ENCODE results near the gene OPA3.
"Not testable (repeated sequence)": the region's sequence is repeated elsewhere in the genome, so short reads cannot be mapped to it uniquely, and the experiment has no call there.

The OPA3 gene

DNA sequence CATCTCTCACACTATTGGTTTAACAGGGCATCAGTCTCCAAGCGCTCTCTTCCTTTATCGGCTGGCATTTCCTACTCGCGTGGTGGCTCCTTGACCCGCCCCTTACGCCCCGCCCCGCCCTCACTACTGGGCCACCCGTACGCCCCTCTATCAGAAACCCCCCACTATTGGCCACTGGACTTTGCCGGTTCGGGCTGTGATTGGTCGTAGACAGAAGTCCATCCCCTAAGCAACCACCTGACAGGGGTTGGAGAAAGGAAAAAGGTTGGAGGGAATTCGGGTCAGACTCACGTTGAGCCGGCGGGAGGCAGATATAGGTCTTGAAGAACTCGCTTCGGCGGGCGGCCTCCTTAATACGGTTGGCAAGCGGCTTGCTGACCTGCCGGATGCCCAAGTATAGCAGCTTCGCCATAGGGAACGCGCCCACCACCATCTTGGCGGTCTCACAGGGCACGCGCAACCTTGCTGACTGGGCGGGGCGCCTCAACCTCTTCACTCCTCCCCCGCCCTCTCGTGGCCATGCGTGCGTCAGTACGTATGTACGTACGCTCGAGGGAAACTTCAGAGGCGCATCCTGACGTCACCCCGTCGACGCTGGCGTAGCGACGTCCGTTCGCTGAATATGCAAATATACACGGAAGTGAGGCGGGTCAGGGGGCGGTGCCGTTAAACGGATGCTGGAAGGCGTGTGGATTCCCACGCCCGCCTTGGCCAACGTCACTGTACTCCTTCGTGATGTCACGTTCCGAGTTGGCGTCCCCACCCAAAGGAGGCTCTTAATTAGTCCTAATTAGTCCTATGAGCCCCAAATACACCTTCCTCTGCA, at the start of gene OPA3:
TSS of gene OPA3 (minus strand) at position 471 of the 826 bp plus-strand sequence. CDS start at position 433, 38 bp downstream.
- DNase-seq = peak; percentile 97

GRCh38 chr19:45632468-45633196, 48.0 kb upstream of the OPA3 start:
- no peak for DNase-seq

- DNase-seq = no peak
Observed at GRCh38 chr19:45630463-45630862, 45.9 kb upstream of the OPA3 start.

DNA sequence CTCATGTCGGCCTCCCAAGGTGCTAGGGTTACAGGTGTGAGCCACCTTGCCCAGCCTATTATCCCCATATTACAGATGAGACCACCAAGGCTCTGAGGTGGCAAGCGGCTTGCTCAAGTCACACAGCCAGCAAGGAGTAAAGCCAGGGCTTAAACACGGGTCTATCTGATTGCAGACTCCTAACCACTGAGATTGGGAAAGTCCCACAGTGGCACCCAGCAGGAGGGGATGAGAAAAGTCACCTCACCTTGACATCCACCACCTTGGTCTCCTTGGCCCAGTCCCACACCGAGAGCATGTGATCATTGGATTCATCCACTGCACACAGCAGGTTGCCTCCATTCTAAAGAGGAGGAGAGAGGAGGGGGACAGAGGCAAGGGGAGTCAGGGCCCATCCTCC, 45.1 kb upstream of the OPA3 start:
- DNase-seq = no peak

DNA sequence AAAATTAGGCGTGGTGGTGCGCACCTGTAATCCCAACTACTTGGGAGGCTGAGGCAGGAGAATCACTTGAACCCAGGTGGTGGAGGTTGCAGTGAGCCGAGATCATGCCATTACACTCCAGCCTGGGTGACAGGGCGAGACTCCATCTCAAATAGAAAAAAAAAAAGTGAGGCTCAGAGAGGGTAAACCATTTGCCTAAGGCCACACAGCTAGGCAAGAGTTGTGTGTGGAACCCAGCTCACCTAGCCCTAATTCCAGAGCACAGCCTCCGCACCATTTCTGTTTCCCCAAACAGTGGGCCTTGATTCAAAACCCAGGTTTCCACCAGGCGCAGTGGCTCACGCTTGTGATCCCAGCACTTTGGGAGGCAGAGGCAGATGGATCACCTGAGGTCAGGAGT, 43.6 kb upstream of the OPA3 start:
- not testable (repeated sequence) for DNase-seq

DNA sequence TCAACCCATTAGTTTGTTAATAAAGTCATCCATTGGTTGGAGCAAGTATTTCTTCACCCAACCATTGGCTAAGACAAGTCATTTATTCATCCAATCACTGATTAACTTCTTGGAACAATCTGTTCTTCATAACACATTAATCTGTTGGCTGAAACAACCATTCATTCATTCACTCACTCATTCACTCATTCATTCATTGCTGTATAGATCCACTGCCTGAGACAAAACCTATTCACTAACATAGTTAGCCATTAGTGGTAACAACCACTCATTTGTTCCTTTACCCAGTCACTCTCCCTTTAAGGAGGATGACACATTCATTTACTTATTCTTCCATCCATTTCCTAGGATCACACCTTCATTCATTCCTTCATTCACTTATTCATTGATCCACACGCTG, 39.4 kb upstream of the OPA3 start:
- DNase-seq = no peak

- DNase-seq = no peak
Observed at GRCh38 chr19:45621976-45622503, 37.4 kb upstream of the OPA3 start.

DNA sequence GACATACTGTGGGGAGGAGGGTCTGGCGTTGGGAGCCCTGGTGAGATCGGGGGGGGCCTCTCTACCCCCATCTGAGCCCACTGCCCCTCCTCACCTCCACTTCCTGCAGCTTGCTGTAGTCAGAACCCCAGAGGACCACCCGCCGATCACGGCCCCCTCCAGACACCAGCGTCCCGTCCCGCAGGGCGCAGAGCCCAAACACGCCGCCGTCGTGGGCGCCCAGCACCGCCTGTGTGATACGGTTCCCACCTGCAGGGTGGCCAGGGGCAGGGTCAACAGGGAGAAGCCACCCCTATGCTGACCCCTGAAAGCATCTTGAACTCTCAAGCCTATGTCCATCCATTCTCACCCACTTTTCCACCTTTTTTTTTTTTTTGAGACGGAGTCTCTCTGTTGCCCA, 36.8 kb upstream of the OPA3 start:
- DNase-seq = no peak

DNA sequence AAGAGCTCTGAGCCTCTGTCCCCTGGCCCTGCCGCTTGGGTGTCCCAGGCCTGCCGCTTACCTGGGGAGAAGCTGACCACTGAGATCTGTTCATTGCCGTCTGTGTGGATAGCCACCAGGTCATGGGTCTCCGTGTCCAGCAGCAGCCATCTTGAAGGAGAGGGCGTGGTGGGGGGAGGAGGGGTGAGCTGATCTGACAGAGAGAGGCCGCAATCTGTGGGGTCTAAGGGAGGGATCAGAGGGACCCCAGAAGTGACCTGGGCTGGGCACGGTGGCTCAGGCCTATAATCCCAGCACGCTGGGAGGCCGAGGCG, 32.1 kb upstream of the OPA3 start:
- DNase-seq = no peak

DNA sequence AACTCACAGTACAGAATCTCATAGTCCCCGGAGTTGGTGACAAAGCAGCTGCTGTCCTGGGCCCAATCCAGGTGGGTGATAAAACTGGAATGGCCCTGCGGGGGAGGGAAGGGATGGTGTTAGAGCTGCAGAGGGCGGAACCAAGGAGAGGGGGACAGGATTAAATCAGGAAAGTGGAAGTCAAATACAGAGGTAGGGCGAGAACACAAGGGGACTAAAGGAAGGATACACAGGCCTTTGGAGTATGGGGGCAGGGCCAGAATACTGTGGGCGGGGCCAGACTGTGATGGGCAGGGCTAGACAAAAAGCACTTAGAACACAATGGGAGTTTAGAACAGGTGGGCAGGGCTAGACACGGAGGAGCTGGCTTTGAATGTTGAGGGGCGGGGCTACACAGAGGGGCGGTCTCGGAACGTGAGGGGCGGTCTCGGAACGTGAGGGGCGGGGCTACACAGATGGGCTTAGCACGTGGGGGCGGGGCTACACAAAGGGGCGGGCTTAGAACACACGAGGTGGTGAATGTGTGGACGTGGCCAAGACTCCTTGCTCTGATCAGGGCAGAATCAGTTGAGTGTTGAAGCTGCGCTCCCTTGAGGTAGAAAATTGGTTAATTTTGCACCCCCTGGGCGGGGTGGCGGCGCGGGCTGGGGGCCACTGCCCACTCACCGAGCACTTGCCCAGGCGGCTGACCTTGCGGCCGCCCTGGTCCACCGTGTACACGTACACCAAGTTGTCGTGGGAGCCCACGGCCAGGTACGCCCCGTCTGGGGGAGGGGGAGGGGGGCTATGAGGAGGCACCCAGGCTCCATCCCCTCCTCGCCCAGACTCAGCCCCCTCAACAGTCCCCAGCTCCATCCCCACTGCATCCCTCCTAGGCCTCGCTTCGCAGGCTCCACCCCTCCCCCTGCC, 31.4 kb upstream of the OPA3 start:
- no peak for DNase-seq

- DNase-seq = not testable (repeated sequence)
Observed at GRCh38 chr19:45615056-45615455, 30.5 kb upstream of the OPA3 start.

GRCh38 chr19:45613926-45614725, 29.5 kb upstream of the OPA3 start:
- peak; percentile 45 for DNase-seq

DNA sequence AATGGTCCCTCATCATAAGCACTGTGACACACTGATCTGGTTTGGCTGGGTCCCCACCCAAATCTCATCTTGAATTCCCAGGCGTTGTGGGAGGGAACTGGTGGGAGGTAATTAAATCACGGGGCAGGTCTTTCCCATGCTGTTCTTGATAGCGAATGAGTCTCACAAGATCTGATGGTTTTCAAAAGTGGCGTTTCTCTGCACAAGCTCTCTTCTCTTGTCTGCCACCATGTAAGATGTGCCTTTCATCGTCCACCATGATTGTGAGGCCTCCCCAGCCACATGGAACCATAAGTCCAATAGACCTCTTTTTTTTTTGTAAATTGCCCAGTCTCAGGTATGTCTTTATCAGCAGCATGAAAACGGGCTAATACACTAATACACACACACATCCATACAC, 24.3 kb upstream of the OPA3 start:
- no peak for DNase-seq

DNA sequence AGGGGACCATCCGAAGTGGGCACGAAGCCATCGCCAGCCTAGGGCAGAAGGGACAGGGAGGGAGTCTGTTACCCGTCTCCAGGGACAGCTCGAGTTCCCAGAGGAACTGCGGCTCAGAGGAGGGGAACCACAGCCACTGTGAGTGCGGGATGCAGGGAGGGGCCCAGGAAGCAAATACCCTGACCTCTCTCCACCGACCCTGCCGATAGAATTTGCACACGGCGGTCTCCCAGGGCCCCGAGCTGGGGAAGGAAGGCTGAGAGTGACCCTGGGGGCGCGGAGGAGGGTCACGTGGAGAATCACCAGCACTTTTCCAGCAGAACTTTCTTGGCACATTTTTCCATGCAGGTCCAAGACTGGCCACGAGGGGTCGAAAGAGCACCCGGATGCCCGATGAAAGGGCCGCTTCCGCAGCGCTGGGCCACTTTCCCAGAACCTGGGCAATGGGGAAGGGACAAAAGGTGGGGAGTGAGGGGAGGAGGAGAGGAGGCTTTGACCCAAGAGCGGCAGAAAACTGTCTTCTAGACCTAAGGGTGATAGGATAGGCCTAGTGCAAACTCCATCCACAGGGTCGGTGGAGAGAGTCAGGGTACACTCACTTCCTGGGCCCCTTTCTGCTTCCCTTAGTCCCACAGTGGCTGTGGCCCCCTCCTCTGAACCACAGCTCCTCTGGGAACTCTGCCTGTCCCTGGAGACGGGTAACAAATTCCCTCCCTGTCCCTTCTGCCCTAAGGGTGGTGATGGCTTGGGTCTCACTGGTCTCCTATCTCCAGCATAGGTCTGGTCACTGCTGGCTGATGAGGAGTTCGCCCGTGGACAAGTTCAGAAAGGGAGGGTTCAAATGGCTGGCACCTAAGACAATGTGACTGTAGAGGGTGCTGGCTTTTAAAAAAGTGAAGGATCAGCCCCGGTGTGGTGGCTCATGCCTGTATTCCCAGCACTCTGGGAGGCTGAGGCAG, 22.7 kb upstream of the OPA3 start:
- peak; percentile 12 for DNase-seq

DNA sequence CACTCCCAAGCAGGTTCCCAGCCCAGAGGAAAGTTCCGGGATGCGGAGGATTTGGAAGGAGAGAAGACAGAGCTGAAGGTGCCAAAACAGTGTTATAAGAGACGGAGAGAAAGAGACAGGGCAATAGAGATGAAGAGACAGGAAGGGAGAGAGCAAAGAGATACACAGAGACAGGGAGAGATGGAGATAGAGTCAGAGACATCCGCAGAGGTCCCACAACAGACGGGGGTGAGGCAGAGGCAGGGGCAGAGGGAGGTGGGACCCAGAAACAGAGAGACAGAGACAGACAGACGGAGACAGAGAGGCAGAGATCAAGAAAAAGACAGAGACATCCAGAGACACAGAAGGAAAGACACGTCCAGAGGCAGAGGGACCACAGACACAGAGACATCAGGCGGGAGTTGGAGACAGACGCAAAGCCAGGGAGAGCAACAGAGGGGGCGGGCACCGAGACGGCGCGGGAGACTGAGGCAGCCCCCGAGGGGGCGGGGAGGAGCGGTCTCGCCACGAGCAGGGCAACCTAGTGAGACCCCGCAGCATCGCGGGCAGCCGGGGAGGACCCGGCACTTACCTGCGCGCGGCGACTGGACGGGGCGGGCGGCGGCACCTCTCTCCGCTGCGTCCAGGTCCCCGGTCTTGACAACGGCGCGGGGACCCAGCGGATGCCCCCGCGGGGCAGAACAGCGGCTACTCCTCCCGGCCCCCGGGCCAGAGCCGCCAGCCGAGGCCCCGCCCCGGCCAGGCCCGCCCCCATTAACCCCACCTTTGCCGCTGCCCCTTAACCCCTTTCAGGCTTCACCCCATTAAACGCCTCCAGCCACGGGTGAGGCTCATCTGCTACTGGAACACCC, 17.1 kb upstream of the OPA3 start, which contains the start of gene GPR4:
TSS of gene GPR4 (minus strand) at position 689 of the 851 bp plus-strand sequence. CDS start 10,346 bp downstream, outside the sequence.
- no peak for DNase-seq

- no peak for DNase-seq
Observed at GRCh38 chr19:45601115-45601514, 16.5 kb upstream of the OPA3 start.

DNA sequence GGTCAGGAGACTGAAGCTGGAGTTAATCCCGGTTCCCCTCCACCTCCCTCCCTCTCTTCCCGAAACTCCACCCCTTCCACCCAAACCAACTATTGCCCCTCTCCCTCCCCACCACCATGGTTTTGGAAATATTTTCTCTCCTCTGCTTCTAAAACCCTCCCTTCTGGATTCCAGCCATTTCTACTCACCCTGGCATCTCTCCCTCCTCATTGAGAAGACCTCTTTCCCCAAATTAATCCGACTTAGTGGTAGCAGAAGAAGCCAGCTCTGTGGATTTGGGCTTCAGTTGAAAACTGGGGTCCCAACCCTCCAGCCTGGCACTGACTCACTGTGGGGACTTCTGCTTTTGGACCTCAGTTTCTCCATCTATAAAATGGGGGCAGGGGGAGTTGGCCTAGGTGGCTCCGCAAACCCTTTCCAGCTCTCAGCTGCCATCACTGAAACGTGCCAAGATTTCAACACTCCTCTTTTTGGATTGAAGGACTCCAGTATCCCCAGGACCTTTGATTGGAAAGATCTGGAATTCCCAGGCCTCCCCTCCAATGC, 15.8 kb upstream of the OPA3 start:
- DNase-seq = no peak

- DNase-seq = no peak
Observed at GRCh38 chr19:45599286-45599685, 14.7 kb upstream of the OPA3 start.

GRCh38 chr19:45598267-45599001, 13.8 kb upstream of the OPA3 start:
- DNase-seq = no peak
